Measurements from ENCODE around the gene MIDN.

MIDN gene

GRCh38 chr19:1220976-1221903, 27.1 kb upstream of the MIDN start:
- DNase-seq (ENCODE audit: low read depth): no peak

GRCh38 chr19:1221904-1222255, 26.5 kb upstream of the MIDN start:
- DNase-seq (ENCODE audit: low read depth): no peak

- DNase-seq (ENCODE audit: low read depth): no peak
These were observed 26.0 kb upstream of the MIDN start for GRCh38 chr19:1222394-1222793.

DNA sequence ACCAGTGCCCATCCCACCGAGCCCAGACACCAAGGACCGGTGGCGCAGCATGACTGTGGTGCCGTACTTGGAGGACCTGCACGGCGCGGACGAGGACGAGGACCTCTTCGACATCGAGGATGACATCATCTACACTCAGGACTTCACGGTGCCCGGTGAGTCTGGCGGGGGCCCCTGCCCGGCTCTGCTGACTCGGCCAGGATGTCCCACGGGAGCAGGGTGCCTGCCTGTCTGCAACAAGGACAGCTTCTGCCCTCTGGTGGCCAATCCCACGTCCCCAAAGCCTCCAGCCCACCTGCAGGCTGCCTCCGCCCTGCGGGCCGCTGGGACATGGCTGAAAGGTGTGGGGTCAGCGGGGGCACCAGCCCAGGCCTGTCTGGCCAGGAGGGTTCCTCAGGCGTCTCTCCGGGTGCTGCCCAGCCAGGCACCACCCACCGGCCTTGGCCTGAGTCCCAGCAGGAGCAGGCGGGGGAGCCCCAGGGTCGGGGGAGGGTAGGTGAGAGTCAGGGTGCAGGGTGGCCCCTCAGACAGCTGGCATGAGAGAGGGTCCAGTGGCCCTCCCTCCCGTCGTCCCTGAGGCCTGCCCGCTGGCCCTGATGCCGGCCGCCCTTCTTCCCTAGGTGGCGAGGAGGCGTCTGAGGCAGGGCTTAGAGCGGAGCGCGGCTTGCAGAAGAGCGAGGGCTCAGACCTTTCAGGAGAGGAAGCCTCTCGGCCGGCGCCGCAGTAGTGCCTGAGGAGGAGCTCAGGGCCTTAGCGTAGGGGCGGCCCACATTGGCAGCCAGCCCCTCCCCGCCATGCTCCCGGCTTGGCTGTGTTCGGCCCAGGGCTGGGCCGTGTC, 25.1 kb upstream of the MIDN start:
- no peak for DNase-seq (ENCODE audit: low read depth)

DNA sequence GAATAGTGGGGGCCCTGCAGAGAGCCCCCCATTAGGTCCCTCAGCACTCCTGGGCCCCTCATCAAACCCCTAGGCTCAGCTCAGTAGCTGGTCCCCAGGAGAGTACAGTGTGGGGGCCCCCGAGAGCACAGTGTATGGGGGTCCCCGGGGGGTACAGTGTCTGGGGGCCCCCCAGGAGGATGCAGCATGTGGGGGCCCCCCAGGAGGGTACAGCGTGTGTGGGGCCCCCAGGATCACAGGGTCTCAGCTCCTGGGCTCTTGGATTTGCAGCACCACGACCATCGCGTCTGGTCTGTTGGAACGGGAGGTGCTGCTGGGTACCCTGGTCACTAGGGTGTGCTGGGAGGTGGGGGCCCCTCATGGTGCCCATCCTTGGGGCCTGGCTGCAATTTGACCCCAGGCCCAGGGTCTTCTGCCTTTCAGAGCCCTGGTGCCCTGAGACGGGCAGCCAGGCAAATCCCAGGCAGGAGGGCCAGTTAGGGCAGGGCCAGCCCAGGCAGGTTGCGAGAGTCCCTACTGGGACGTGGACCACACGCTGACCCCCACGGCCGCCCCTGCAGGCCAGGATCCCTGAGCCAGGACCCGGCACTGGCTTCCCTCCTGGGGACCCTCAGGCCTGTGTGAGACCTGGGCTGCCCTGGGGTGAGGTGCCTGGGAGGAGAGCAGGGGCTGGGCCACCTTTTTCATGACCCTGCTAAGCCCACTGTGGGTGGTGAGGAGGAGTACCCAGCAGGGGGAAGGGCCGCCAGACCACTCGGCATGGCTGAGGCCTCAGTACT, 24.1 kb upstream of the MIDN start:
- no peak for DNase-seq (ENCODE audit: low read depth)

GRCh38 chr19:1224847-1225246, 23.5 kb upstream of the MIDN start:
- no peak for DNase-seq (ENCODE audit: low read depth)

DNA sequence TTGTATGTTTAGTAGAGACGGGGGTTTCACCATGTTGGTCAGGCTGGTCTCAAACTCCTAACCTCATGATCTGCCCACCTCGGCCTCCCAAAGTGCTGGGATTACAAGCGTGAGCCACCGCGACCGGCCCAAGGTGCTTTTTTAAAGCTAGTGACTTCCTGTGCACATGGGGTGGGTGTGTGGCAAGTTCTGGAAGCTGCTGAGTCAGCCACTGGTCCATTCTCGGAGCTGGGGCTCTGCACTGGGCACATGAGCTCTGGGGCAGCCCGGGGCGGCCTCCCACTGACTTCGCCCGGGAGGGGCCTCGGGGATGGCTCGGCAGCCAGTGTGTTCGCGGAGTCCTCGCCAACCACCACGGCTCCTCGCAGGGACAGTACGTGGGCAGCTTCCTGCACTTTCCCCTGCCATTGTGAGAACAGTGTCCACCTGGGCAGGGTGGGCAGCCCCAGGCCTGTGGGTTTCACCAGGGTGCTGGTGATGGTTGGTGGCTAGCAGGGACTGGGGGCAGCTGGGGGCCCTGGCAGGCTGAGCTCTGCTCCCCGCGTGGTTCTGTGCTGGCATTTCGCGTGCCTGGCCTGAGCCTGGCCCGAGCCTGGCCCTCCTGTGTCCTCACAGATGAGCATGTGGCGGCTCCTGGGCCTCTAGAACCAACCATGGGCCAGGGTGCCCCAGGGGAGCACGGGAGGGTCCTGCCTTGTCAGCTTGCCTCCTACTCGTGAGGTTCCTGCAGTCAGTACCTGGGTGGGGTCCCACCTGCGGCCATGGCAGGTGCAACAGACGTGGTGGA, 22.8 kb upstream of the MIDN start:
- DNase-seq (ENCODE audit: low read depth): no peak

DNA sequence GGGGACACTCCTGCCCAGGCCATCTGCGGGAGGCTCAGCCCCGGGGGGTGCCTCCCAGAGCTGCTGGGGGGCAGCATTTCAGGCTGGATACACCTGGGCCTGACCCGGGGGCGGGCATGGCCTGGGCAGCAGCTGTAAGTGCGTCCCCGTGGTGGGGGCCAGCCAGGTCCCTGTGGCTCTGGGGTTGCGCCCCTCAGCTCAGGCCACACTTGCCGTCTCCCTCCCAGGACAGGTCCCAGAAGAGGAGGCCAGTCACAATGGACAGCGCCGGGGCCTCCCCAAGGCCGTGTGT, 22.2 kb upstream of the MIDN start:
- no peak for DNase-seq (ENCODE audit: low read depth)

DNA sequence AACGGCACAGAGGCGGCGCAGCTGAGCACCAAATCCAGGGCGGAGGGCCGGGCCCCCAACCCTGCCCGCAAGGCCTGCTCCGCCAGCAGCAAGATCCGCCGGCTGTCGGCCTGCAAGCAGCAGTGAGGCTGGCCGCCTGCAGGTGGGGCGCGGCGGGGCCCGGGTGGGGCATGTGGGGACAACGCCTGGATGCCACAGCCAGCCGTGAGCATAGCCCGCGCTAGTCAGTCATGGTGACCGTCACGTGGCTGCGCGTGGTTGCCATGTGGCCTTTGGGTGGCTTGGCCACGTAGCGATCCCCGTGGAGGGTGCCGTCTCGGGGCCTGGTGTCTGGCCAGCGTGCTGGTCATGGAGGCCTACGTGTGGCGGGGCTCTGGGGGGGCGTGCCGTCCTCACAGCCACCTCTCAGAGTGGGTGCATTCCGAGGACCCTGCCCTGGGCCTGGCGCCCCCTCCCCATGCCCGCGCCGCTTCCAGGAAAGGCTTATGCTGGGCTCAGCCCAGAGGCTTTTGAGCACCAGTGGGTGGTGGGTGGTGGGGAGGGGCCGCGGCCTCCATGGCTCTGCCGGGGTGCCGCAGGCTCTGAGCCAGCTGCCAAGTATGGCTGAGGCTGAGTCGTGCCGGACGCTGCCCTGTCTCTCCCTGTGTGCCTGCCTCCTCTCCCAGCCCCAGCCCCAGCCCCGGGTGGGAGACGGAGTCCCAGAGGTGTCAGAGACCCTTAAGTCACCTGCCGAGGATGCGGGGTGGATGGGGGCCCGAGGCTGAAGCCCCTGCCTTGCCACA, 21.7 kb upstream of the MIDN start:
- DNase-seq (ENCODE audit: low read depth): no peak

GRCh38 chr19:1227304-1228054, 20.9 kb upstream of the MIDN start:
- DNase-seq (ENCODE audit: low read depth): no peak

- no peak for DNase-seq (ENCODE audit: low read depth)
These were observed 20.0 kb upstream of the MIDN start for GRCh38 chr19:1228161-1228957.

GRCh38 chr19:1229056-1229923, 19.1 kb upstream of the MIDN start:
- no peak for DNase-seq (ENCODE audit: low read depth)

- no peak for DNase-seq (ENCODE audit: low read depth)
These were observed 18.2 kb upstream of the MIDN start for GRCh38 chr19:1229924-1230782.

GRCh38 chr19:1230783-1231489, 17.4 kb upstream of the MIDN start:
- DNase-seq (ENCODE audit: low read depth): no peak

- no peak for DNase-seq (ENCODE audit: low read depth)
These were observed 16.4 kb upstream of the MIDN start for GRCh38 chr19:1231729-1232637.

- no peak for DNase-seq (ENCODE audit: low read depth)
These were observed 15.7 kb upstream of the MIDN start for GRCh38 chr19:1232652-1233072.

Measured in stimulated activated CD4-positive, alpha-beta T cell treated with anti-CD3 and anti-CD28 coated beads, Interleukin-2, amount 100 ng/mL, for 4 hours (primary cell).